Lower leg skin (tissue), 3 donors: ENCODE results near the gene AHNAK2.

Source experiments
- CTCF ChIP-seq, 3 donors: fragments of 450-650 bp; IDR thresholded peaks; one replicate each; pipeline ENCODE4 v1.5.1; 2016; ENCODE audit warnings: antibody characterized with exemption in 3 of 3, mild to moderate bottlenecking in 3 of 3, moderate library complexity in 2 of 3
- POLR2A ChIP-seq, 2 donors: fragments of 450-650 bp; IDR thresholded peaks; one replicate each; pipeline ENCODE4 v1.6.1; 2016 to 2017; ENCODE audit warnings: antibody characterized with exemption in 2 of 2, mild to moderate bottlenecking in 1 of 2, moderate library complexity in 1 of 2

- no peak for TF ChIP-seq CTCF (IDR thresholded peaks at IDR 0.05)
- TF ChIP-seq POLR2A (IDR thresholded peaks at IDR 0.05) = no peak
Observed at GRCh38 chr14:104954746-104955395, 23.3 kb downstream of the AHNAK2 start.
